K562 (cell line): Measurements from ENCODE around the gene KATNAL1. TPM values are rescaled to one million over a fixed set of nuclear protein-coding genes. Genes with fewer than 3 reads are reported as not detected.

ENCODE experiments used
- EP400 ChIP-seq: fragments of 450-650 bp; IDR thresholded peaks from 2 replicates; pipeline ENCODE4 v1.6.1; 2017; ENCODE audit warnings: antibody characterized with exemption, mild to moderate bottlenecking, moderate library complexity
- MAZ ChIP-seq, 2 experiments: fragments of 450-650 bp in 1 of 2; sonication (generic) in 1 of 2; formaldehyde crosslinking; IDR thresholded peaks in 1 of 2; conservative IDR thresholded peaks in 1 of 2; 2 replicates each; pipeline versions ENCODE4 v1.4.0 to v1.5.0; 2020; ENCODE audit warnings: mild to moderate bottlenecking in 1 of 2, missing genetic modification reagents in 1 of 2
- NBN ChIP-seq: fragments of 450-650 bp; IDR thresholded peaks from 2 replicates; pipeline ENCODE4 v1.6.1; 2016; ENCODE audit warnings: low read depth, mild to moderate bottlenecking
- RAD51 ChIP-seq: fragments of 450-650 bp; IDR thresholded peaks from 2 replicates; pipeline ENCODE4 v1.7.1; 2016; ENCODE audit warnings: low read depth, mild to moderate bottlenecking, borderline replicate concordance
- RBM14 ChIP-seq: fragments of 200-400 bp; formaldehyde crosslinking; IDR thresholded peaks from 2 replicates; pipeline ENCODE4 v1.6.1; 2018; ENCODE audit warnings: low read depth, mild to moderate bottlenecking, low read length, moderate library complexity, borderline replicate concordance; ENCODE audit not compliant: insufficient read depth
- SAP30 ChIP-seq: fragments of 200-600 bp; sonication (generic); IDR thresholded peaks from 2 replicates; pipeline ENCODE4 v1.6.1; 2012; ENCODE audit warnings: borderline replicate concordance, low read depth, mild to moderate bottlenecking, moderate library complexity, low read length, control low read depth, inconsistent platforms; ENCODE audit not compliant: insufficient read depth, poor library complexity, severe bottlenecking
- SNRNP70 ChIP-seq: fragments of 200-400 bp; formaldehyde crosslinking; optimal IDR thresholded peaks from 2 replicates; pipeline ENCODE3; 2017; ENCODE audit warnings: low read depth, low read length
- TAF1 ChIP-seq: IDR thresholded peaks from 2 replicates; pipeline ENCODE4 v1.6.1; 2011; ENCODE audit warnings: mild to moderate bottlenecking, low read length, moderate library complexity; ENCODE audit not compliant: insufficient read depth, control insufficient read depth, severe bottlenecking; ENCODE audit errors: extremely low read depth
- TAF9B ChIP-seq: fragments of 450-650 bp; IDR thresholded peaks from 2 replicates; pipeline ENCODE4 v1.6.1; 2018; ENCODE audit warnings: mild to moderate bottlenecking; ENCODE audit not compliant: partially characterized antibody
- TAL1 ChIP-seq: fragments of 450-650 bp; IDR thresholded peaks from 2 replicates; pipeline ENCODE4 v1.6.1; 2016; ENCODE audit warnings: mild to moderate bottlenecking
- U2AF1 ChIP-seq: fragments of 200-400 bp; formaldehyde crosslinking; optimal IDR thresholded peaks from 2 replicates; pipeline ENCODE3; 2017; ENCODE audit warnings: mild to moderate bottlenecking, low read depth, low read length, moderate library complexity
- XRCC5 ChIP-seq: fragments of 200-400 bp; formaldehyde crosslinking; IDR thresholded peaks from 2 replicates; pipeline ENCODE4 v1.6.1; 2017; ENCODE audit warnings: low read depth, mild to moderate bottlenecking, low read length
- ZNF696 ChIP-seq: fragments of 250-450 bp; sonication (Bioruptor Pico); conservative IDR thresholded peaks from 2 replicates; pipeline ENCODE4 v1.4.0; 2020; ENCODE audit warnings: mild to moderate bottlenecking, moderate library complexity
- ZNF764 ChIP-seq: fragments of 250-450 bp; sonication (Bioruptor Pico); IDR thresholded peaks from 2 replicates; pipeline ENCODE4 v1.4.0; 2020; ENCODE audit warnings: low read depth, mild to moderate bottlenecking, moderate library complexity
- ZNF780A ChIP-seq: fragments of 250-450 bp; sonication (Bioruptor Pico); IDR thresholded peaks from 2 replicates; pipeline ENCODE4 v1.5.0; 2021; ENCODE audit warnings: mild to moderate bottlenecking
- polyA plus RNA-seq, 8 experiments: library from polyadenylated mRNA; depleted of rRNA in 4 of 8; stranded (reverse) in 5 of 8; unstranded in 3 of 8; fragments of >200 nt; fragmentation: Nextera tagmentation in 2 of 8; fragmentation: Illumina TruSeq in 1 of 8; extraction: Ambion mirVana in 2 of 8; extraction: Trizol in 1 of 8; gene quantifications; 2 replicates each; pipeline versions ENCODE4 v1.2.1 to v1.2.3, GENCODE V29; 2011 to 2014; ENCODE audit warnings: inconsistent platforms in 1 of 8, missing spikeins in 1 of 8
- total RNA-seq, 7 experiments: library from RNA; depleted of rRNA in 6 of 7; stranded (reverse); fragments of >200 nt in 6 of 7; fragmentation: Illumina TruSeq in 2 of 7; extraction: Trizol in 2 of 7; gene quantifications; 2 replicates each; pipeline versions ENCODE4 v1.2.1 to v1.2.3, GENCODE V29; 2011 to 2021; ENCODE audit warnings: low replicate concordance in 1 of 7
- TF ChIP-seq, protein P1 (sequence below): fragments of 450-650 bp; formaldehyde crosslinking; IDR thresholded peaks from 2 replicates; pipeline ENCODE4 v1.4.0; 2020; ENCODE audit warnings: mild to moderate bottlenecking, moderate library complexity
- TF ChIP-seq, protein P2 (sequence below): fragments of 250-450 bp; sonication (Bioruptor Pico); IDR thresholded peaks from 2 replicates; pipeline ENCODE4 v1.9.0; 2021; ENCODE audit warnings: mild to moderate bottlenecking, inconsistent platforms
- TF ChIP-seq, protein P3 (sequence below), 2 experiments: fragments of 450-650 bp; conservative IDR thresholded peaks; 2 replicates each; pipeline ENCODE4 v1.6.1; 2017; ENCODE audit warnings: mild to moderate bottlenecking in 2 of 2, moderate library complexity in 2 of 2
- TF ChIP-seq, protein P4 (sequence below), 2 experiments: IDR thresholded peaks; 2 replicates each; pipeline ENCODE4 v1.6.1; 2011; ENCODE audit warnings: borderline replicate concordance in 1 of 2, control low read depth in 1 of 2, low read depth in 1 of 2, low read length in 1 of 2, mild to moderate bottlenecking in 1 of 2, mixed read lengths in 1 of 2, moderate library complexity in 1 of 2; ENCODE audit not compliant: insufficient read depth in 1 of 2, insufficient read length in 1 of 2, poor library complexity in 1 of 2, severe bottlenecking in 1 of 2; ENCODE audit errors: extremely low read depth in 1 of 2

Gene KATNAL1
- total and polyA plus RNA-seq, 9 of the 15 experiments (the other 6 are each of a cell fraction or from before 2014, with no cell fraction given): 2.5 to 8.2 (median 5.5) TPM

DNA sequence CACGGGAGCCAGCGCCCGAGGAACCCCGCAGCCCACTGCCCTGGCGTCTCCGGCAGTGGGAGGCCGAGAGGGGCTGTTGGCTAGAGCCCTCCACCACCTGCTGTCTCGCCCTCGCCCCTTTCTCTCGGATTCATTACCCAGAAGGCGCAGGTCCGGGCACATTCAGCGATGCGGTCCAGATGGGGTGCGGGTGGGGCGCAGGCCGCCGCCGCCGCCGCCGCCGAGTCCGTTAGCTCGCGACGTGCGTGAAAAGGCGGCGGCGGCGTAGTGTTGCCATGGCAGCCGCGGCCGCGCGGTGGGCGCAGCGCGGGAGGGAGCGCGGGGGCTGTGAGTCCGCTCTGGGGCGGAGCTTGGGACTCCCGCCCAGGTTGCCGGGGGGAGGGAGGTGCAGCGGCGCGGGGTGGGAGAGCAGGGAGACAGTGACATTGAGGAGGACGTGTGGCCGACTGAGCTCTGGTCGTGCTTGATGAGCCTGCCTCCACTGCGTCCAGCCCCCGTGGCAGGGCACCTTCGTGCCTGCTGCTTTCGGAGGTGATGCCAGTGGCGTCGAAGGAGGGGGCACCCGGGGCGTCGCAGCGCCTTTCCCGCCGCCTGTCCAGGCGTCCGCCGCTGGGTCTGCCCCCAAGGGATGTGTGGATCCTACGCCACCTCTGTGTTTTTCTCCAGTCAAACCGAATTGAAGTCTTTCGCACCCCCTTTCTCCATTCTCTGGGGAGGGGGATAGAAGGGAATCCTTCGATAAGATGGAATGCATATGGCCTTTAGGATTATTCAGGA lies at the start of gene KATNAL1 (continued):
- TF ChIP-seq, protein P1, sequence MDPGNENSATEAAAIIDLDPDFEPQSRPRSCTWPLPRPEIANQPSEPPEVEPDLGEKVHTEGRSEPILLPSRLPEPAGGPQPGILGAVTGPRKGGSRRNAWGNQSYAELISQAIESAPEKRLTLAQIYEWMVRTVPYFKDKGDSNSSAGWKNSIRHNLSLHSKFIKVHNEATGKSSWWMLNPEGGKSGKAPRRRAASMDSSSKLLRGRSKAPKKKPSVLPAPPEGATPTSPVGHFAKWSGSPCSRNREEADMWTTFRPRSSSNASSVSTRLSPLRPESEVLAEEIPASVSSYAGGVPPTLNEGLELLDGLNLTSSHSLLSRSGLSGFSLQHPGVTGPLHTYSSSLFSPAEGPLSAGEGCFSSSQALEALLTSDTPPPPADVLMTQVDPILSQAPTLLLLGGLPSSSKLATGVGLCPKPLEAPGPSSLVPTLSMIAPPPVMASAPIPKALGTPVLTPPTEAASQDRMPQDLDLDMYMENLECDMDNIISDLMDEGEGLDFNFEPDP (CRISPR knock-in tag): no peak
- TF ChIP-seq MAZ (CRISPR knock-in tag; conservative IDR thresholded peaks at IDR 0.05 in 1 of 2, IDR thresholded peaks at IDR 0.05 in 1 of 2) (peak; percentile 61 to 88), TAF1 (peak; percentile 51), SAP30 (no peak), TAF9B (peak; percentile 10), RBM14 (no peak), ZNF780A (CRISPR knock-in tag) (no peak), SNRNP70 (no peak), ZNF696 (CRISPR knock-in tag) (no peak), TAL1 (no peak), NBN (no peak), XRCC5 (no peak), U2AF1 (no peak), ZNF764 (CRISPR knock-in tag) (no peak), EP400 (peak; percentile 52; the same call in 1 of the 2 replicates), RAD51 (no peak)
- TF ChIP-seq, protein P2, sequence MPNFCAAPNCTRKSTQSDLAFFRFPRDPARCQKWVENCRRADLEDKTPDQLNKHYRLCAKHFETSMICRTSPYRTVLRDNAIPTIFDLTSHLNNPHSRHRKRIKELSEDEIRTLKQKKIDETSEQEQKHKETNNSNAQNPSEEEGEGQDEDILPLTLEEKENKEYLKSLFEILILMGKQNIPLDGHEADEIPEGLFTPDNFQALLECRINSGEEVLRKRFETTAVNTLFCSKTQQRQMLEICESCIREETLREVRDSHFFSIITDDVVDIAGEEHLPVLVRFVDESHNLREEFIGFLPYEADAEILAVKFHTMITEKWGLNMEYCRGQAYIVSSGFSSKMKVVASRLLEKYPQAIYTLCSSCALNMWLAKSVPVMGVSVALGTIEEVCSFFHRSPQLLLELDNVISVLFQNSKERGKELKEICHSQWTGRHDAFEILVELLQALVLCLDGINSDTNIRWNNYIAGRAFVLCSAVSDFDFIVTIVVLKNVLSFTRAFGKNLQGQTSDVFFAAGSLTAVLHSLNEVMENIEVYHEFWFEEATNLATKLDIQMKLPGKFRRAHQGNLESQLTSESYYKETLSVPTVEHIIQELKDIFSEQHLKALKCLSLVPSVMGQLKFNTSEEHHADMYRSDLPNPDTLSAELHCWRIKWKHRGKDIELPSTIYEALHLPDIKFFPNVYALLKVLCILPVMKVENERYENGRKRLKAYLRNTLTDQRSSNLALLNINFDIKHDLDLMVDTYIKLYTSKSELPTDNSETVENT (CRISPR knock-in tag): peak; percentile 58; the same call in 1 of the 2 replicates
- TF ChIP-seq, protein P3, sequence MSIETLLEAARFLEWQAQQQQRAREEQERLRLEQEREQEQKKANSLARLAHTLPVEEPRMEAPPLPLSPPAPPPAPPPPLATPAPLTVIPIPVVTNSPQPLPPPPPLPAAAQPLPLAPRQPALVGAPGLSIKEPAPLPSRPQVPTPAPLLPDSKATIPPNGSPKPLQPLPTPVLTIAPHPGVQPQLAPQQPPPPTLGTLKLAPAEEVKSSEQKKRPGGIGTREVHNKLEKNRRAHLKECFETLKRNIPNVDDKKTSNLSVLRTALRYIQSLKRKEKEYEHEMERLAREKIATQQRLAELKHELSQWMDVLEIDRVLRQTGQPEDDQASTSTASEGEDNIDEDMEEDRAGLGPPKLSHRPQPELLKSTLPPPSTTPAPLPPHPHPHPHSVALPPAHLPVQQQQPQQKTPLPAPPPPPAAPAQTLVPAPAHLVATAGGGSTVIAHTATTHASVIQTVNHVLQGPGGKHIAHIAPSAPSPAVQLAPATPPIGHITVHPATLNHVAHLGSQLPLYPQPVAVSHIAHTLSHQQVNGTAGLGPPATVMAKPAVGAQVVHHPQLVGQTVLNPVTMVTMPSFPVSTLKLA (conservative IDR thresholded peaks at IDR 0.05): peak in 1 of 2 experiments; percentile 69; a peak in 2 of 4 replicates
- TF ChIP-seq, protein P4, sequence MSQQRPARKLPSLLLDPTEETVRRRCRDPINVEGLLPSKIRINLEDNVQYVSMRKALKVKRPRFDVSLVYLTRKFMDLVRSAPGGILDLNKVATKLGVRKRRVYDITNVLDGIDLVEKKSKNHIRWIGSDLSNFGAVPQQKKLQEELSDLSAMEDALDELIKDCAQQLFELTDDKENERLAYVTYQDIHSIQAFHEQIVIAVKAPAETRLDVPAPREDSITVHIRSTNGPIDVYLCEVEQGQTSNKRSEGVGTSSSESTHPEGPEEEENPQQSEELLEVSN (IDR thresholded peaks at IDR 0.05; ENCODE audit: borderline replicate concordance in 1 of 2, extremely low read depth in 1 of 2, insufficient read depth in 1 of 2, insufficient read length in 1 of 2, low read depth in 1 of 2, low read length in 1 of 2, poor library complexity in 1 of 2, severe bottlenecking in 1 of 2): peak; percentile 88 to 89
